Vagina (tissue), 2 donors: ENCODE measurements around the gene RNF4.

Experiments used
- CTCF ChIP-seq, 3 experiments: fragments of 450-650 bp in 2 of 3; fragments of 200-600 bp in 1 of 3; sonication (generic) in 1 of 3; IDR thresholded peaks; one replicate each; pipeline ENCODE4 v1.5.1; 2017 to 2019; ENCODE audit warnings: antibody characterized with exemption in 3 of 3, mild to moderate bottlenecking in 2 of 3, moderate library complexity in 2 of 3
- POLR2A ChIP-seq, 2 donors: fragments of 450-650 bp; IDR thresholded peaks; one replicate each; pipeline ENCODE4 v1.6.1; 2017; ENCODE audit warnings: antibody characterized with exemption in 2 of 2, mild to moderate bottlenecking in 2 of 2, moderate library complexity in 2 of 2
- POLR2AphosphoS5 ChIP-seq, 2 donors: sonication (generic); formaldehyde crosslinking; IDR thresholded peaks; one replicate each; pipeline ENCODE4 v1.9.0; 2017; ENCODE audit warnings: antibody characterized with exemption in 2 of 2, mild to moderate bottlenecking in 2 of 2, low read depth in 1 of 2; ENCODE audit not compliant: insufficient read depth in 1 of 2

GRCh38 chr4:2451821-2452785 is 16.8 kb upstream of the RNF4 start:
- TF ChIP-seq CTCF (IDR thresholded peaks at IDR 0.05) (no peak), POLR2A (IDR thresholded peaks at IDR 0.05) (no peak), POLR2AphosphoS5 (IDR thresholded peaks at IDR 0.05; ENCODE audit: insufficient read depth in 1 of 2, low read depth in 1 of 2) (no peak)
